IPS-18c (cell line): ENCODE measurements around the gene GRAMD1B.

ENCODE experiments used
- H3K4me3 ChIP-seq: 2 replicates; pipeline ENCODE4 v1.7.0; 2013; ENCODE audit warnings: low read depth, mild to moderate bottlenecking, low read length, moderate library complexity; ENCODE audit not compliant: insufficient read depth
- H3K9me3 ChIP-seq: one replicate; pipeline ENCODE4 v1.6.1; 2013; ENCODE audit warnings: mild to moderate bottlenecking, low read length, moderate library complexity; ENCODE audit not compliant: control insufficient read depth, insufficient read depth

GRAMD1B gene

GRCh38 chr11:123527947-123528346, 97.9 kb downstream of the GRAMD1B start:
- H3K9me3 ChIP-seq, result peaks cover 2% of the 10 kb centered on the region
- H3K4me3 ChIP-seq, result no peak overlapping the region

GRCh38 chr11:123531325-123531724, 101.3 kb downstream of the GRAMD1B start:
- no peak overlapping the region for H3K4me3 ChIP-seq
- peaks cover under 1% of the 10 kb centered on the region for H3K9me3 ChIP-seq

- no peaks in the 10 kb centered on the region for H3K9me3 ChIP-seq
- no peak overlapping the region for H3K4me3 ChIP-seq
Measured at GRCh38 chr11:123532131-123532530, 102.1 kb downstream of the GRAMD1B start.

GRCh38 chr11:123535401-123535800, 105.3 kb downstream of the GRAMD1B start:
- Histone ChIP-seq H3K4me3 (no peak overlapping the region), H3K9me3 (peaks cover 2% of the 10 kb centered on the region)

GRCh38 chr11:123536690-123537437, 106.8 kb downstream of the GRAMD1B start:
- Histone ChIP-seq H3K4me3 (no peak overlapping the region), H3K9me3 (peaks cover 2% of the 10 kb centered on the region)

- Histone ChIP-seq H3K9me3 (peaks cover 2% of the 10 kb centered on the region), H3K4me3 (no peak overlapping the region)
Measured at GRCh38 chr11:123537726-123538125, 107.7 kb downstream of the GRAMD1B start.

- Histone ChIP-seq H3K4me3 (no peak overlapping the region), H3K9me3 (peaks cover 2% of the 10 kb centered on the region)
Measured at GRCh38 chr11:123543797-123544196, 113.7 kb downstream of the GRAMD1B start.

- peaks cover 2% of the 10 kb centered on the region for H3K9me3 ChIP-seq
- H3K4me3 ChIP-seq, result no peak overlapping the region
Measured at GRCh38 chr11:123544631-123545375, 114.7 kb downstream of the GRAMD1B start.

GRCh38 chr11:123545726-123546270, 115.7 kb downstream of the GRAMD1B start:
- Histone ChIP-seq H3K4me3 (no peak overlapping the region), H3K9me3 (no peaks in the 10 kb centered on the region)

- no peaks in the 10 kb centered on the region for H3K9me3 ChIP-seq
Measured at GRCh38 chr11:123546515-123546914, 116.4 kb downstream of the GRAMD1B start.

GRCh38 chr11:123547180-123547579, 117.1 kb downstream of the GRAMD1B start:
- Histone ChIP-seq H3K9me3 (no peaks in the 10 kb centered on the region), H3K4me3 (no peak overlapping the region)

More at GRCh38 chr11:123546515-123546914, 116.4 kb downstream of the GRAMD1B start:
- H3K4me3 ChIP-seq, result no peak overlapping the region

GRCh38 chr11:123548774-123549173, 118.7 kb downstream of the GRAMD1B start:
- Histone ChIP-seq H3K4me3 (no peak overlapping the region), H3K9me3 (no peaks in the 10 kb centered on the region)

GRCh38 chr11:123549926-123550917, 120.2 kb downstream of the GRAMD1B start:
- Histone ChIP-seq H3K4me3 (no peak overlapping the region), H3K9me3 (no peaks in the 10 kb centered on the region)

GRCh38 chr11:123551079-123551478, 121.0 kb downstream of the GRAMD1B start:
- H3K9me3 ChIP-seq, result no peaks in the 10 kb centered on the region
- H3K4me3 ChIP-seq, result no peak overlapping the region

- H3K4me3 ChIP-seq, result no peak overlapping the region
- H3K9me3 ChIP-seq, result no peaks in the 10 kb centered on the region
Measured at GRCh38 chr11:123556633-123557032, 126.6 kb downstream of the GRAMD1B start.

- Histone ChIP-seq H3K4me3 (no peak overlapping the region), H3K9me3 (no peaks in the 10 kb centered on the region)
Measured at GRCh38 chr11:123558536-123559315, 128.7 kb downstream of the GRAMD1B start.
